ENCODE results near the gene TMEM272. TPM values are rescaled to one million over a fixed set of nuclear protein-coding genes. Genes with fewer than 3 reads are reported as not detected.

Gene TMEM272
- total RNA-seq, 3 donors from 2014 or later (not counting 1 experiment from before 2014, with no cell fraction given): 0.08 TPM; not detected in 2

GRCh38 chr13:51768976-51769375, 76.0 kb downstream of the TMEM272 start:
- Histone ChIP-seq H3K36me3 (ENCODE audit: control insufficient read depth, insufficient read depth, low read length) (peaks cover 3% of the 10 kb centered on the region), H3K4me3 (ENCODE audit: low read length) (no peak overlapping the region), H3K27ac (ENCODE audit: low read length) (no peak overlapping the region), H3K9me3 (ENCODE audit: control insufficient read depth, insufficient read depth, low read length) (no peaks in the 10 kb centered on the region), H3K4me1 (ENCODE audit: control insufficient read depth, insufficient read depth, low read length) (peaks cover 11% of the 10 kb centered on the region), H3K27me3 (ENCODE audit: control insufficient read depth, insufficient read depth, low read length) (no peaks in the 10 kb centered on the region)
- intact Hi-C loops (cut with micrococcal nuclease): no loop called here
- TF ChIP-seq CTCF (IDR thresholded peaks at IDR 0.05): no peak
- no peak for DNase-seq
- WGBS (ENCODE audit: insufficient coverage): 92% methylated on average over 18 of the region's 19 CpGs
- ATAC-seq: no peak
- Mint-ChIP-seq H3K4me1 (peaks cover 14 to 16% of the 10 kb centered on the region in 2 donors), H3K9me3 (no peaks in the 10 kb centered on the region), H3K4me3 (no peak overlapping the region), H3K27me3 (ENCODE audit: low read depth in 2 of 2) (no peaks in the 10 kb centered on the region), H3K27ac (no peak overlapping the region), H3K36me3 (no peaks in the 10 kb centered on the region)

GRCh38 chr13:51768378-51768921, 76.5 kb downstream of the TMEM272 start:
- ATAC-seq: no peak

GRCh38 chr13:51767100-51767499, 77.9 kb downstream of the TMEM272 start:
- Mint-ChIP-seq H3K27me3 (ENCODE audit: low read depth in 2 of 2) (no peaks in the 10 kb centered on the region), H3K9me3 (no peaks in the 10 kb centered on the region), H3K36me3 (peaks cover 6% of the 10 kb centered on the region), H3K27ac (peak overlapping the region; percentile 28 to 54), H3K4me3 (no peak overlapping the region), H3K4me1 (peaks cover 16 to 17% of the 10 kb centered on the region in 2 donors)
- H3K27ac ChIP-seq (ENCODE audit: low read length): no peak overlapping the region
- no peaks in the 10 kb centered on the region for H3K9me3 ChIP-seq (ENCODE audit: control insufficient read depth, insufficient read depth, low read length)
- H3K4me1 ChIP-seq (ENCODE audit: control insufficient read depth, insufficient read depth, low read length): peaks cover 13% of the 10 kb centered on the region
- peak in 1 of 2 donors; percentile 13 for DNase-seq
- intact Hi-C loops (cut with micrococcal nuclease): no loop called here
- no peak for ATAC-seq
- peaks cover 5% of the 10 kb centered on the region for H3K36me3 ChIP-seq (ENCODE audit: control insufficient read depth, insufficient read depth, low read length)
- WGBS (ENCODE audit: insufficient coverage): 94% methylated on average over 8 of the region's 8 CpGs
- H3K4me3 ChIP-seq (ENCODE audit: low read length): no peak overlapping the region
- no peak for TF ChIP-seq CTCF (IDR thresholded peaks at IDR 0.05)
- H3K27me3 ChIP-seq (ENCODE audit: control insufficient read depth, insufficient read depth, low read length): no peaks in the 10 kb centered on the region

More at GRCh38 chr13:51768378-51768921, 76.5 kb downstream of the TMEM272 start:
- Histone ChIP-seq H3K4me3 (ENCODE audit: low read length) (no peak overlapping the region), H3K4me1 (ENCODE audit: control insufficient read depth, insufficient read depth, low read length) (peaks cover 13% of the 10 kb centered on the region), H3K9me3 (ENCODE audit: control insufficient read depth, insufficient read depth, low read length) (no peaks in the 10 kb centered on the region), H3K27ac (ENCODE audit: low read length) (no peak overlapping the region), H3K27me3 (ENCODE audit: control insufficient read depth, insufficient read depth, low read length) (no peaks in the 10 kb centered on the region), H3K36me3 (ENCODE audit: control insufficient read depth, insufficient read depth, low read length) (peaks cover 3% of the 10 kb centered on the region)
- intact Hi-C loops (cut with micrococcal nuclease): no loop called here
- no peak for TF ChIP-seq CTCF (IDR thresholded peaks at IDR 0.05)
- H3K27ac Mint-ChIP-seq: no peak overlapping the region
- H3K4me3 Mint-ChIP-seq: no peak overlapping the region
- no peaks in the 10 kb centered on the region for H3K27me3 Mint-ChIP-seq (ENCODE audit: low read depth in 2 of 2)
- 94% methylated on average over 15 of the region's 15 CpGs for WGBS (ENCODE audit: insufficient coverage)
- no peaks in the 10 kb centered on the region for H3K9me3 Mint-ChIP-seq
- H3K4me1 Mint-ChIP-seq: peaks cover 16 to 17% of the 10 kb centered on the region in 2 donors
- no peak for DNase-seq
- no peaks in the 10 kb centered on the region for H3K36me3 Mint-ChIP-seq

- intact Hi-C loops (cut with micrococcal nuclease): loop anchor here (2.0 kb wide), 1 partner anchor 312 kb away; the partner anchor contains the start of gene INTS6
- Mint-ChIP-seq H3K27me3 (ENCODE audit: low read depth in 2 of 2) (no peaks in the 10 kb centered on the region), H3K4me1 (peaks cover 16 to 17% of the 10 kb centered on the region in 2 donors), H3K9me3 (no peaks in the 10 kb centered on the region), H3K4me3 (peak overlapping the region; percentile 21), H3K36me3 (peaks cover 11% of the 10 kb centered on the region), H3K27ac (peak overlapping the region; percentile 79 to 95)
- DNase-seq (no peak), ATAC-seq (no peak)
- peak overlapping the region; percentile 57 for H3K27ac ChIP-seq (ENCODE audit: low read length)
- H3K9me3 ChIP-seq (ENCODE audit: control insufficient read depth, insufficient read depth, low read length): no peaks in the 10 kb centered on the region
- WGBS (ENCODE audit: insufficient coverage): 47% methylated on average over 4 of the region's 4 CpGs
- H3K36me3 ChIP-seq (ENCODE audit: control insufficient read depth, insufficient read depth, low read length): peaks cover 15% of the 10 kb centered on the region
- no peak for TF ChIP-seq CTCF (IDR thresholded peaks at IDR 0.05)
- no peak overlapping the region for H3K4me3 ChIP-seq (ENCODE audit: low read length)
- peaks cover 13% of the 10 kb centered on the region for H3K4me1 ChIP-seq (ENCODE audit: control insufficient read depth, insufficient read depth, low read length)
- H3K27me3 ChIP-seq (ENCODE audit: control insufficient read depth, insufficient read depth, low read length): no peaks in the 10 kb centered on the region
Measured at GRCh38 chr13:51765142-51765515, 79.8 kb downstream of the TMEM272 start.
